ENCODE results near the gene GABRP.
"Not testable (repeated sequence)": the region's sequence is repeated elsewhere in the genome, so short reads cannot be mapped to it uniquely, and the experiment has no call there.

GABRP gene

GRCh38 chr5:170783498-170784247, at the start of gene GABRP:
GABRP (plus strand) TSS chr5:170783725; CDS start chr5:170788616, 4,891 bp downstream.
- DNase-seq (ENCODE audit: low read depth, low spot score), result no peak

- no peak for DNase-seq (ENCODE audit: low read depth, low spot score)
Measured at GRCh38 chr5:170736966-170737365, 46.6 kb upstream of the GABRP start.

- DNase-seq (ENCODE audit: low read depth, low spot score), result no peak
Measured at GRCh38 chr5:170737591-170737990, 45.9 kb upstream of the GABRP start.

DNA sequence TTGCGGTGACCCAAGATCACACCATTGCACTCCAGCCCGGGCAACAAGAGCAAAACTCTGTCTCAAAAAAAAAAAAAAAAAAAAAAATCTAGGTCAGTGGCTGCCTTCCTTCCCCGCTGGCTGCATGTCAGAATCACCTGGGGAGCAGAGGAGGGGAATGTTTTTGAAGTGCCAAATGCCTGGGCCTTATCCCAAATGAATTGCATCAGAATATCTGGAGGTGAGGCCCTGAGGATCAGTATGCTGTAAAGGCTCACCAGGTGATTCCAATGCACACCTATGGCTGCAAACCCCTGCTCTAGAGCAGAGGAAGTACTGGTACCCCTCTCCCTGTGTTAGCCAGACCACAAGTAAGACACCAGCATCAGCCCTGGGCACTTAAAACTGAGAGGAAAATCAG, 44.7 kb upstream of the GABRP start:
- no peak for DNase-seq (ENCODE audit: low read depth, low spot score)

GRCh38 chr5:170739446-170739845, 44.1 kb upstream of the GABRP start:
- DNase-seq (ENCODE audit: low read depth, low spot score), result no peak

GRCh38 chr5:170740551-170741205, 42.8 kb upstream of the GABRP start:
- no peak for DNase-seq (ENCODE audit: low read depth, low spot score)

DNA sequence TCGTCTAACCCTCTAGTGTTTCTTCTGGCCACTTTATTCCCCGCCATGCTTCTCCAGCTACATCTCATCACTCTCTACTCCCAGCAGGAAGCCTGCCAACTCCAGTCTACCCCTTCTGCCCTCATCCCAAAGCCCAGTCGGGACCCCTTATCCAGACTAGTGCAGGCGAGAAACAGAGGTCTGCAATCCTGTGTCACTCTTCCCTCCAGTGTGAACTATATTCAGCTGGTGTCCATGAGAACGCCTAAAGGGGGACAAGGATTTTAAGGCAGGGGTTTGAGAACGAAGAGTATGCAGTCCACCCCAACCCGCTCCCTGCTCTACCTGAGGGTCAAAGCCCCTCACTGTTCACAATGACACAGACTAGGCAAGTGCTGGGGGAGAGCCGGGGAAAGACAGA, 41.7 kb upstream of the GABRP start:
- DNase-seq (ENCODE audit: low read depth, low spot score), result no peak

- no peak for DNase-seq (ENCODE audit: low read depth, low spot score)
Measured at GRCh38 chr5:170743876-170744212, 39.7 kb upstream of the GABRP start.

DNA sequence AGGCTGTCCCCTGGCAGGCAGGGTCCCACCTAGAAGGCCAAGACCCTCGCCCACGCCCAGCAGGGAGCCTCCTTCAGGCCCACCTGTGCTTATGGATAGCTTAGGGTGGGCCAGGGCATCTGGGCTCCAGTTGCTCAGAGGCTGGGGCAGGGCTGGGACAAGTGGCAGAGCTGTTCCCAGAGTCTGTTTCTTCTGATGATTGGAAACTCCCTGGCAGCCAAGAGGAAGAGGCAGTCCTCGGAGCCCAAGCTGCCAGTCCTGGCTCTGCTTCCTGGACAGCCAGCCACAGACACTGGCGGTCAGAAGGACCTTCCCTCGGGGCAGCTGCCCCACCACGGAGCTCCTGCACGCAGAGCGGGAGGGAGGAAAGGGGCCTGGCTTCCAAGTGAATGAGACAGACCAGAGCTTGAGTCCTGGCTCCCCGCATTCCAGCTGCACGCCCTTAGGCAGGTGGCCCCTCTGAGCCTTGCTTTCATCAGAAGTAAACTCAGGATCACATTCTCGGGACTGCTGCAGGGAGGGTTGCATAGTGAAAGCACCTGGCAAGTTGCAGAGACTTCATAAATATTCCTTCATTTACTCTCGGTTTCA, 37.9 kb upstream of the GABRP start:
- no peak for DNase-seq (ENCODE audit: low read depth, low spot score)

DNA sequence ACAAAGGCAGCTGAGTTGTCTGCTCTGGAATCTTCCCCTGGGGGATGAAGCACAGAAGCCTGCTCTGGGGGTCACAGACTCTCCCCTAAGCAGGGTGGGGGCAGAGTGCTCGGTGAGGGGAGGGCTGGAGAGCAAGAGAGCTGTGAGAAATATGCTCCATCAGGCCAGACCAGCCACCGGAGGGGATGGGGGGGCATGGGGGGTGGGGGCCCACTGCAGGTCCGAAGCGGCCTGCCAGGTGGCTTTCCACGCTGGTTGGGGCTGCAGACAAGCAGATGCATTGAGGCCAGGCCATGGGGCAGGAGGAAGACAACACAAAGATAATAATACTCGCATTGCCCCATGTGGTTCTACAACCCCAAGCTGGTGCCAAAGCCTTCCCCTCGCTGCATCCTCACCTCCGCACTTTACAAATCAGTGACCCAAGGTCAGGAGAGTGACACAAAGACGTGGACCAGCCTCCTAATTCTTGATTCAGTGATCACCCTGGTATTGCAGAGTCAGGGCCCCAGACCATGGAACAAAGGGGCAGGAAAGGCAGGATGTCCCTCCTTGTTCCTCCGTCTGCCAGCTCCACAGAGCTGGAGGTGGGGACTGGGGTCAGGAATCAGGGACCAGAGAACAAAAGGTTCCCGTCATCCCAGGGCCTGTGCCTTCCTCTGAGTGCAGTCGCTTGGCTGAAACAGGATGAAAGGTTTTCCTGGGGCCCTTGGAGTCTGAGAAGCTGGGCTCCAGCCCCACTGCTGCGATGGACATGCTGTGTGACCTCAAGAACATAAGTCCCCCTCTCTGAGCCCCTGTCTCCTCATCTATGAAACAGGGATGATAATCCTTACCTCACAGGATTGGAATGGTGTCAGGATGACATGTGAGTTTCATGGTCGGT, 37.2 kb upstream of the GABRP start:
- no peak for DNase-seq (ENCODE audit: low read depth, low spot score)

DNA sequence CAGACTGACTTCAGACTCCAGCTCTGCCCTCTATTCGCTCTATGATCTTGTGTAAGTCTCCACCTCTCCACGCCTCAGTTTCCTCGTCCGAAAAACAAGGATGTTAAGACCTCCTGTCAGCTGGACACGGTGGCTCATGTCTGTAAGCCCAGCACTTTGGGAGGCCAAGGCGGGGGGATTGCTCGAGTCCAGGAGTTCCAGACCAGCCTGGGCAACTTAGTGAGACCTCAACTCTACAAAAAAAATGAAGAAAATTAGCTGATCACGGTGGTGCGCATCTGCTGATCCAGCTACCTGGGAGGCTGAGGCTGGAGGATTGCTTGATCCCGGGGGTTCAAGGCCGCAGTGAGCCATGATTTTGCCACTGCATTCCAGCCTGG, 36.6 kb upstream of the GABRP start:
- DNase-seq (ENCODE audit: low read depth, low spot score), result no peak

GRCh38 chr5:170747357-170747756, 36.2 kb upstream of the GABRP start:
- DNase-seq (ENCODE audit: low read depth, low spot score), result no peak

- no peak for DNase-seq (ENCODE audit: low read depth, low spot score)
Measured at GRCh38 chr5:170747851-170748250, 35.7 kb upstream of the GABRP start.

GRCh38 chr5:170748951-170749471, 34.5 kb upstream of the GABRP start:
- DNase-seq (ENCODE audit: low read depth, low spot score), result no peak

GRCh38 chr5:170749911-170750431, 33.6 kb upstream of the GABRP start:
- DNase-seq (ENCODE audit: low read depth, low spot score), result no peak

DNA sequence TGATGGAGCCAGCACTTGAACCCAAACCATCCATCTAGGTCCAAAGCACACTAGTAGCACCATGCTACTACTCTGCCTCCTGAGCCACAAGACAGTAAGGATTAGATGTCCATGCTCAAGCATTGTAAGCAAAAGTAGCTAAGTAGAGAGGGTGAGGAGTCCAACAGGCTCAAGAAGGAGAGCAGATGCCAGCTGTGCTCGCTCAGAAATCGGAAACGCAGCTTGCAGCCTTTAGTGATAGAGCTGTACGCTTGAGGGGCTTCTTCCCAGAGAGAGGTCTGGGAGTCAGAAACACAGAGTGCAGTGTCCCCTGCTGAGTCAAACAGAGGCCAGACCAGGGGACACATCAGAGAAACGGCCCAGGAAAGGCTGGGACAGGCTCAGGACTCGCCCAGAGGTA, 32.7 kb upstream of the GABRP start:
- no peak for DNase-seq (ENCODE audit: low read depth, low spot score)

DNA sequence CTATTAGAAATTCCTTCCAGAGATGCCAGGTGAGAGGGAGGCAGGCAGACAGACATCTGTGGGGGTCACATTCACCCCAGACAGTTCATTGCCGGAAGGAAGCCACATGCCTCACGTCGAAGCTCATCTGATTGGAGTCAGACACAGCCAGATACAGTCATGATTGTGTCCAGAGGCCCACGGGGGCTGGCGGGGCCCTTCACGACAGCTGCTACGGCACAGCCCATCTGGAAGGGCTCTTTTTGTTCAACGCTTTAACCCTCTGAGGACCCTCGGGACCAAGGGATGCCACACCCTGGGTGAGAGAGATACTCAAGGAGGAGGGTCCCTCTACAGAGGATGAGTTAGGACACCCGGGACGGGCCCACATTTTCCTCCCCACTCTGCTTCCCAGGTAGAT, 31.9 kb upstream of the GABRP start:
- DNase-seq (ENCODE audit: low read depth, low spot score), result no peak

- DNase-seq (ENCODE audit: low read depth, low spot score), result no peak
Measured at GRCh38 chr5:170752257-170753215, 31.0 kb upstream of the GABRP start.

- no peak for DNase-seq (ENCODE audit: low read depth, low spot score)
Measured at GRCh38 chr5:170753311-170753710, 30.2 kb upstream of the GABRP start.

- DNase-seq (ENCODE audit: low read depth, low spot score), result not testable (repeated sequence)
Measured at GRCh38 chr5:170754508-170754907, 29.0 kb upstream of the GABRP start.
